MM.1S (cell line): ENCODE results near the gene LCE7A.

ENCODE experiments used
- DNase-seq: peaks from one replicate; pipeline ENCODE4 v3.0.0-alpha.2; 2015
- H2AFZ ChIP-seq: fragments of 300-600 bp; sonication (generic); 2 replicates; pipeline ENCODE4 v1.6.0; 2016; ENCODE audit warnings: antibody characterized with exemption, low read length
- H3F3A ChIP-seq: fragments of 300-600 bp; sonication (generic); 2 replicates; pipeline ENCODE4 v1.6.1; 2016; ENCODE audit warnings: mild to moderate bottlenecking, antibody characterized with exemption, low read length, moderate library complexity, mixed read lengths; ENCODE audit not compliant: insufficient read depth
- H3K27ac ChIP-seq: fragments of 300-600 bp; sonication (generic); 2 replicates; pipeline ENCODE4 v1.5.1; 2016; ENCODE audit warnings: mild to moderate bottlenecking, low read length
- H3K27me3 ChIP-seq: fragments of 300-600 bp; sonication (generic); replicated peaks from 2 replicates; pipeline ENCODE4 v1.6.0; 2016; ENCODE audit warnings: low read length; ENCODE audit not compliant: insufficient read depth
- H3K36me3 ChIP-seq: fragments of 300-600 bp; sonication (generic); replicated peaks from 2 replicates; pipeline ENCODE4 v1.6.1; 2016; ENCODE audit warnings: mild to moderate bottlenecking, low read length, mixed read lengths; ENCODE audit not compliant: insufficient read depth
- H3K4me1 ChIP-seq: fragments of 300-600 bp; sonication (generic); 2 replicates; pipeline ENCODE4 v1.6.1; 2016; ENCODE audit warnings: low read length, mixed read lengths
- H3K4me2 ChIP-seq: fragments of 300-600 bp; sonication (generic); 2 replicates; pipeline ENCODE4 v1.6.0; 2016; ENCODE audit warnings: low read depth, low read length
- H3K4me3 ChIP-seq: fragments of 300-600 bp; sonication (generic); 2 replicates; pipeline ENCODE4 v1.5.1; 2016; ENCODE audit warnings: low read length, mixed read lengths
- H3K79me2 ChIP-seq: fragments of 300-600 bp; sonication (generic); 2 replicates; pipeline ENCODE4 v1.6.1; 2016; ENCODE audit warnings: mixed run types, low read length, mixed read lengths
- H3K9ac ChIP-seq: fragments of 300-600 bp; sonication (generic); 2 replicates; pipeline ENCODE4 v1.6.1; 2016; ENCODE audit warnings: low read length, mixed read lengths
- H3K9me2 ChIP-seq: fragments of 300-600 bp; sonication (generic); replicated peaks from 2 replicates; pipeline ENCODE4 v1.6.1; 2016; ENCODE audit warnings: mild to moderate bottlenecking, low read length, mixed read lengths; ENCODE audit not compliant: insufficient read depth
- H3K9me3 ChIP-seq: fragments of 300-600 bp; sonication (generic); replicated peaks from 2 replicates; pipeline ENCODE4 v1.6.1; 2016; ENCODE audit warnings: mild to moderate bottlenecking, low read length, mixed read lengths; ENCODE audit not compliant: insufficient read depth
- H4K20me1 ChIP-seq: fragments of 300-600 bp; sonication (generic); 2 replicates; pipeline ENCODE4 v1.6.1; 2016; ENCODE audit warnings: mild to moderate bottlenecking, low read length, moderate library complexity, mixed read lengths; ENCODE audit not compliant: insufficient read depth
- CTCF ChIP-seq: fragments of 300-600 bp; sonication (generic); IDR thresholded peaks from 2 replicates; pipeline ENCODE4 v1.5.1; 2016; ENCODE audit warnings: antibody characterized with exemption, low read length, mixed read lengths
- EZH2 ChIP-seq: fragments of 300-600 bp; sonication (generic); optimal IDR thresholded peaks from 2 replicates; pipeline ENCODE3; 2017; ENCODE audit warnings: low read depth, mild to moderate bottlenecking, antibody characterized with exemption, low read length, mixed read lengths
- EZH2phosphoT487 ChIP-seq: fragments of 300-600 bp; sonication (generic); IDR thresholded peaks from 2 replicates; pipeline ENCODE4 v1.6.1; 2018; ENCODE audit warnings: antibody characterized with exemption, low read length

LCE7A gene

GRCh38 chr1:152855661-152856060 lies 4.1 kb upstream of the LCE7A start:
- no peaks in the 10 kb centered on the region for H3K36me3 ChIP-seq
- no peaks in the 10 kb centered on the region for H3K9me2 ChIP-seq
- DNase-seq: no peak
- no peak for TF ChIP-seq EZH2phosphoT487
- TF ChIP-seq CTCF: no peak
- no peak for TF ChIP-seq EZH2
- H3K9ac ChIP-seq: no peak overlapping the region
- H3K4me1 ChIP-seq: no peaks in the 10 kb centered on the region
- H3K9me3 ChIP-seq: no peaks in the 10 kb centered on the region
- no peaks in the 10 kb centered on the region for H3K27me3 ChIP-seq
- H3K4me2 ChIP-seq: no peak overlapping the region
- no peaks in the 10 kb centered on the region for H4K20me1 ChIP-seq
- no peaks in the 10 kb centered on the region for H3F3A ChIP-seq
- H3K4me3 ChIP-seq: no peak overlapping the region
- no peak overlapping the region for H3K27ac ChIP-seq
- H2AFZ ChIP-seq: no peak overlapping the region
- no peaks in the 10 kb centered on the region for H3K79me2 ChIP-seq

- H4K20me1 ChIP-seq: no peaks in the 10 kb centered on the region
- no peaks in the 10 kb centered on the region for H3K27me3 ChIP-seq
- no peak for TF ChIP-seq EZH2phosphoT487
- TF ChIP-seq EZH2: no peak
- TF ChIP-seq CTCF: no peak
- no peak overlapping the region for H2AFZ ChIP-seq
- H3K9ac ChIP-seq: no peak overlapping the region
- no peaks in the 10 kb centered on the region for H3K9me3 ChIP-seq
- no peak overlapping the region for H3K4me3 ChIP-seq
- H3K4me2 ChIP-seq: no peak overlapping the region
- H3K79me2 ChIP-seq: no peaks in the 10 kb centered on the region
- no peaks in the 10 kb centered on the region for H3K36me3 ChIP-seq
- no peak overlapping the region for H3K27ac ChIP-seq
- no peaks in the 10 kb centered on the region for H3K4me1 ChIP-seq
- no peak for DNase-seq
- H3F3A ChIP-seq: no peaks in the 10 kb centered on the region
- no peaks in the 10 kb centered on the region for H3K9me2 ChIP-seq
Measured at GRCh38 chr1:152858062-152858461, 1.7 kb upstream of the LCE7A start.

GRCh38 chr1:152860129-152860528 lies 333 bp downstream of the LCE7A start:
- DNase-seq: no peak
- no peak overlapping the region for H3K4me2 ChIP-seq
- H3K27me3 ChIP-seq: no peaks in the 10 kb centered on the region
- H3F3A ChIP-seq: no peaks in the 10 kb centered on the region
- H3K36me3 ChIP-seq: no peaks in the 10 kb centered on the region
- H3K9ac ChIP-seq: no peak overlapping the region
- H2AFZ ChIP-seq: no peak overlapping the region
- H3K9me3 ChIP-seq: no peaks in the 10 kb centered on the region
- H3K79me2 ChIP-seq: no peaks in the 10 kb centered on the region
- no peaks in the 10 kb centered on the region for H4K20me1 ChIP-seq
- H3K27ac ChIP-seq: no peak overlapping the region
- no peak overlapping the region for H3K4me3 ChIP-seq
- H3K4me1 ChIP-seq: no peaks in the 10 kb centered on the region
- no peak for TF ChIP-seq CTCF
- H3K9me2 ChIP-seq: no peaks in the 10 kb centered on the region

GRCh38 chr1:152861374-152861773 lies 1.6 kb downstream of the LCE7A start:
- no peaks in the 10 kb centered on the region for H3K79me2 ChIP-seq
- no peak overlapping the region for H3K4me3 ChIP-seq
- H3K9ac ChIP-seq: no peak overlapping the region
- H3F3A ChIP-seq: no peaks in the 10 kb centered on the region
- H3K27ac ChIP-seq: no peak overlapping the region
- H3K9me2 ChIP-seq: no peaks in the 10 kb centered on the region
- TF ChIP-seq EZH2phosphoT487 (no peak), CTCF (no peak), EZH2 (no peak)
- no peak for DNase-seq
- no peak overlapping the region for H3K4me2 ChIP-seq
- H3K36me3 ChIP-seq: no peaks in the 10 kb centered on the region
- no peaks in the 10 kb centered on the region for H4K20me1 ChIP-seq
- no peaks in the 10 kb centered on the region for H3K27me3 ChIP-seq
- H3K4me1 ChIP-seq: no peaks in the 10 kb centered on the region
- no peaks in the 10 kb centered on the region for H3K9me3 ChIP-seq
- H2AFZ ChIP-seq: no peak overlapping the region
